Measurements from ENCODE around the gene HKDC1.

The HKDC1 gene

DNA sequence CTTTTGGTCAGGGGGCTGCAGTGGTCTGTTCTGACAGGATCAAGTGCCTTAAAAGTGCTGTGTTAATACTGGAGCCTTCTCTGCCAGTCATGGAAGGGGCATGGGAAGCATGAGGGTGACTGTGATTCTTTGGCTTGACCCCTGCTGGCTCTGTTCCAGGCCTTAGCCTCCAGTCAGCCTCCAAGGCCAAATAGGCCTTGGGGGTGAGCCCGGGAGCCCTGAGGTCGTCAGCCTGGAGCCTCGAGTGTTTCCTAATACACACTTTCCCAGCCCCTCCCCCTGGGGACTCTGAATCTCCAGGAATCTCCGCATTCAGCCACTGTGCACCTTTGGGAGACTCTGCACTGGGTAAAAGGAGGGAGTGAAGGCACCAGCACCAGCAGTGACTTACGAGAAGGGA is 10.0 kb downstream of the HKDC1 start:
- no peak overlapping the region for H3K4me3 ChIP-seq (ENCODE audit: control insufficient read depth, low read depth, low read length)

GRCh38 chr10:69232252-69232651 is 12.1 kb downstream of the HKDC1 start:
- DNase-seq (ENCODE audit: low read depth), result peak; percentile 46
- H3K4me3 ChIP-seq (ENCODE audit: control insufficient read depth, low read depth, low read length), result no peak overlapping the region

More for the DNA sequence above, 10.0 kb downstream of the HKDC1 start:
- TF ChIP-seq, protein P1, sequence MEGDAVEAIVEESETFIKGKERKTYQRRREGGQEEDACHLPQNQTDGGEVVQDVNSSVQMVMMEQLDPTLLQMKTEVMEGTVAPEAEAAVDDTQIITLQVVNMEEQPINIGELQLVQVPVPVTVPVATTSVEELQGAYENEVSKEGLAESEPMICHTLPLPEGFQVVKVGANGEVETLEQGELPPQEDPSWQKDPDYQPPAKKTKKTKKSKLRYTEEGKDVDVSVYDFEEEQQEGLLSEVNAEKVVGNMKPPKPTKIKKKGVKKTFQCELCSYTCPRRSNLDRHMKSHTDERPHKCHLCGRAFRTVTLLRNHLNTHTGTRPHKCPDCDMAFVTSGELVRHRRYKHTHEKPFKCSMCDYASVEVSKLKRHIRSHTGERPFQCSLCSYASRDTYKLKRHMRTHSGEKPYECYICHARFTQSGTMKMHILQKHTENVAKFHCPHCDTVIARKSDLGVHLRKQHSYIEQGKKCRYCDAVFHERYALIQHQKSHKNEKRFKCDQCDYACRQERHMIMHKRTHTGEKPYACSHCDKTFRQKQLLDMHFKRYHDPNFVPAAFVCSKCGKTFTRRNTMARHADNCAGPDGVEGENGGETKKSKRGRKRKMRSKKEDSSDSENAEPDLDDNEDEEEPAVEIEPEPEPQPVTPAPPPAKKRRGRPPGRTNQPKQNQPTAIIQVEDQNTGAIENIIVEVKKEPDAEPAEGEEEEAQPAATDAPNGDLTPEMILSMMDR (IDR thresholded peaks at IDR 0.05; ENCODE audit: control insufficient read depth, insufficient read depth, low read depth, low read length, missing control alignments), result no peak
- no peak for DNase-seq (ENCODE audit: low read depth)

DNA sequence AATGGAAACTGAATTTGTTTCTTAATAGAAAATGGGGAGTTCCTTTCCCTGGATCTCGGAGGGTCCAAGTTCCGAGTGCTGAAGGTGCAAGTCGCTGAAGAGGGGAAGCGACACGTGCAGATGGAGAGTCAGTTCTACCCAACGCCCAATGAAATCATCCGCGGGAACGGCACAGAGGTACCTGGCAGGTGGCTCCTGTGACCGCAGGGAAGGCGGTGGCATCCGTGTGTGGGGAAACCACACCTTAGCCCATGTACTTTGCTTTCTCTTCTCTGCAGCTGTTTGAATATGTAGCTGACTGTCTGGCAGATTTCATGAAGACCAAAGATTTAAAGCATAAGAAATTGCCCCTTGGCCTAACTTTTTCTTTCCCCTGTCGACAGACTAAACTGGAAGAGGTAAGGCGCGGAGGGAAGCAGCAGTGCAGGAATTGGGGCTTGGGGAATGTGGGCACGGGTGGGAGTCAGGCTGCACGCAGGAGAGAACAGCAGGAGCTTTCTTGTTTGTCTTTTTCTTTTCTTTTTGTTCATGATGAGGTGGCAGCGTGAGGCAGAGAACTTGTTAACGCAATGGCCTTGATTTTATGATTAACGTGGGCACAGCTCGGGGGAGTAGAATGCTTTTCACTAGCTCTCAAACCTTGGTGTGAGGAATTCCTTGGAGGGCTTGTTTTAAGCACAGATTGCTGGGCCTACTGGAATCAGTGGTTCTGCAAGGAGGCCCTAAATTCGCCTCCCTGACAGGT is 12.8 kb downstream of the HKDC1 start:
- DNase-seq (ENCODE audit: low read depth), result no peak
- H3K4me3 ChIP-seq (ENCODE audit: control insufficient read depth, low read depth, low read length), result no peak overlapping the region
- TF ChIP-seq, protein P1 (IDR thresholded peaks at IDR 0.05; ENCODE audit: control insufficient read depth, insufficient read depth, low read depth, low read length, missing control alignments), result no peak

More at GRCh38 chr10:69232252-69232651, 12.1 kb downstream of the HKDC1 start:
- TF ChIP-seq, protein P1 (IDR thresholded peaks at IDR 0.05; ENCODE audit: control insufficient read depth, insufficient read depth, low read depth, low read length, missing control alignments), result peak; percentile 16

GRCh38 chr10:69234447-69234846 is 14.3 kb downstream of the HKDC1 start:
- DNase-seq (ENCODE audit: low read depth), result no peak
- TF ChIP-seq, protein P1 (IDR thresholded peaks at IDR 0.05; ENCODE audit: control insufficient read depth, insufficient read depth, low read depth, low read length, missing control alignments), result no peak
- H3K4me3 ChIP-seq (ENCODE audit: control insufficient read depth, low read depth, low read length), result no peak overlapping the region

- no peak for DNase-seq (ENCODE audit: low read depth)
- TF ChIP-seq, protein P1 (IDR thresholded peaks at IDR 0.05; ENCODE audit: control insufficient read depth, insufficient read depth, low read depth, low read length, missing control alignments), result peak; percentile 91
- no peak overlapping the region for H3K4me3 ChIP-seq (ENCODE audit: control insufficient read depth, low read depth, low read length)
These were observed 17.5 kb downstream of the HKDC1 start for GRCh38 chr10:69237528-69238159.

DNA sequence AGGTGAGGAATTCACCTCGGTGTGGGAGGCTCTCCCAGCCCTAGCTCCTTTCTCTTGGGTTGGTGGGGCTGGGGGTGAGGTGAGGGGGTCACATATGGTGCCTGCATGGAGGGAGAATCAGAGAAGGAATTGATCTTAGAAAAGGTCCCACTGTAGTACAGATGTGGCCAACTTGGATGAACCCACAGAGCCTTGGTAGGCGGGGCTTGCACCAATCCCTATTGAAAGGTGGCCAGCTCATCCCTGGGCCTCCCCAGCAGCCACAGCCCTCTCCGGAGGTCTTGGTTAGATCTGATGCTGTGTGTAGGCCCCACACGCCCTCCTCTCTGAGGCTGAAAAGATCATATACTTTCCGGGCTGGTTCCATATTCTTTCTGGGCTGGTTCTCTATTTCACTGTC is 19.0 kb downstream of the HKDC1 start:
- TF ChIP-seq, protein P1 (IDR thresholded peaks at IDR 0.05; ENCODE audit: control insufficient read depth, insufficient read depth, low read depth, low read length, missing control alignments), result no peak
- no peak for DNase-seq (ENCODE audit: low read depth)
- H3K4me3 ChIP-seq (ENCODE audit: control insufficient read depth, low read depth, low read length), result no peak overlapping the region
